Central memory CD8-positive, alpha-beta T cell (primary cell): Measurements from ENCODE around the gene IGLON5.

Experiments
- ATAC-seq: fragments of 150-1000 bp; cut with Tn5 transposase; replicated peaks from 2 replicates; pipeline ENCODE4 v1.10.0; 2022; ENCODE audit warnings: mild to moderate bottlenecking, moderate FRiP score, moderate number of reproducible peaks; ENCODE audit not compliant: poor library complexity, severe bottlenecking; ENCODE audit errors: extremely low read depth
- DNase-seq, 2 donors: peaks; one replicate each; pipeline ENCODE4 v3.0.0; 2021; ENCODE audit warnings: low spot score in 2 of 2
- H3K27ac Mint-ChIP-seq: one replicate; pipeline ENCODE4 v1.8.0; 2022; ENCODE audit warnings: low read depth, mild to moderate bottlenecking, moderate library complexity, mixed read lengths
- H3K27me3 Mint-ChIP-seq: one replicate; pipeline ENCODE4 v1.8.0; 2022; ENCODE audit warnings: mixed read lengths
- H3K36me3 Mint-ChIP-seq: one replicate; pipeline ENCODE4 v1.8.0; 2022; ENCODE audit warnings: mild to moderate bottlenecking, moderate library complexity, mixed read lengths; ENCODE audit not compliant: insufficient read depth
- H3K4me1 Mint-ChIP-seq: one replicate; pipeline ENCODE4 v1.8.0; 2022; ENCODE audit warnings: mixed read lengths
- H3K4me3 Mint-ChIP-seq: one replicate; pipeline ENCODE4 v1.8.0; 2022; ENCODE audit warnings: mild to moderate bottlenecking, moderate library complexity, mixed read lengths
- H3K9me3 Mint-ChIP-seq: one replicate; pipeline ENCODE4 v1.8.0; 2022; ENCODE audit warnings: mixed read lengths

Gene IGLON5

DNA sequence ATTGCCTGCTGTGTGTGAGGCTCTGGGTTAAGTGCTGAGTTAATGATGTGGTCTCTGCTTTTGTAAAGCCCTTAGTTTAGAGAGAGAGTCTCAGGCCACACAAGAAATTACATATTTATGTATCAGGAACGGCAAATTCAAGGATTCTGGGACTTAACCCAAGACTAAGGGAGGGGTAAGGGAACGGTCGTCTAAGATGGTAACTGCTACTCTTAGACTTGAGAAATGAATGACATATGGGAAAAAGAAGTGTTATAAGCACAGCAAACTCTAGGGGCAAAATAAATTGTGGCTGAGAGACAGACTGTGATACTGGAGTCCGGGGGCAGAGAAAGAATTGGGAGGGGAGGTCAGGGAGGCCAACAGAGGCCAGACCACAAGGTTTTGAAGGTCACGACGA lies 20.3 kb downstream of the IGLON5 start:
- no peak overlapping the region for H3K4me3 Mint-ChIP-seq
- no peaks in the 10 kb centered on the region for H3K9me3 Mint-ChIP-seq
- no peak for ATAC-seq
- no peak overlapping the region for H3K27ac Mint-ChIP-seq
- H3K36me3 Mint-ChIP-seq, result no peaks in the 10 kb centered on the region
- H3K4me1 Mint-ChIP-seq, result no peaks in the 10 kb centered on the region
- peaks cover 50% of the 10 kb centered on the region for H3K27me3 Mint-ChIP-seq
- no peak for DNase-seq

DNA sequence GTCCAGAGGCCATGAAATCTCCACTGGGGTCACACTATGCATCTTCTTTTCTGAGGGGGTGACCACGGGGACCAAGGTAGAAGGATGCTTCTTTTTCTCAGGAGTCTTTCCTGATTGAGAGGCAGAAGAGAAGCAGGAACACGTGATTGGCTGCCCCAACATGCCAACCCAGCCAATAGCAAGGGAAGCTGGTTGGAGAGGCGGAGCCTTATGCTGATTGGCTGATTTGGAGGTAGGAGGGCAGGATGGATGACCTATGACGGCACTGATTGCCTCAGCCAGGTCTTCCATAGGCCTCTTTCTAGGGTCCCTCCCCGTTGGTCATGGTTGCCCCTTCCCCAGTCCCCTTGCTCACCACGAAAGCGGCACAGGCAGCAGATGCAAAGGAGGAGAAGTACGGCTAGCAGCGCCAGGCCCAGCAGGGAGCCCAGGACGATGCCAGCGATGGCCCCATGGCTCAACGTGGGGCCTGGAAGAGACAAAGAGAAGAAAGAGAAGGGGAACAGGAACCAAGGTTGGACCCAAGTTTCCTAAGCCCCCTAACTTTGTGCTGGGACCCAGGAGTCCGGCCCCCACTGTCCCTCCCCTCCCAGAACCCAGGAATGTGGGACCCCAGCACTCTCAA lies 22.5 kb downstream of the IGLON5 start:
- H3K9me3 Mint-ChIP-seq, result no peaks in the 10 kb centered on the region
- H3K27me3 Mint-ChIP-seq, result peaks cover 34% of the 10 kb centered on the region
- DNase-seq (no peak), ATAC-seq (no peak)
- H3K4me3 Mint-ChIP-seq, result no peak overlapping the region
- peaks cover 6% of the 10 kb centered on the region for H3K4me1 Mint-ChIP-seq
- H3K36me3 Mint-ChIP-seq, result peaks cover 1% of the 10 kb centered on the region
- H3K27ac Mint-ChIP-seq, result no peak overlapping the region

DNA sequence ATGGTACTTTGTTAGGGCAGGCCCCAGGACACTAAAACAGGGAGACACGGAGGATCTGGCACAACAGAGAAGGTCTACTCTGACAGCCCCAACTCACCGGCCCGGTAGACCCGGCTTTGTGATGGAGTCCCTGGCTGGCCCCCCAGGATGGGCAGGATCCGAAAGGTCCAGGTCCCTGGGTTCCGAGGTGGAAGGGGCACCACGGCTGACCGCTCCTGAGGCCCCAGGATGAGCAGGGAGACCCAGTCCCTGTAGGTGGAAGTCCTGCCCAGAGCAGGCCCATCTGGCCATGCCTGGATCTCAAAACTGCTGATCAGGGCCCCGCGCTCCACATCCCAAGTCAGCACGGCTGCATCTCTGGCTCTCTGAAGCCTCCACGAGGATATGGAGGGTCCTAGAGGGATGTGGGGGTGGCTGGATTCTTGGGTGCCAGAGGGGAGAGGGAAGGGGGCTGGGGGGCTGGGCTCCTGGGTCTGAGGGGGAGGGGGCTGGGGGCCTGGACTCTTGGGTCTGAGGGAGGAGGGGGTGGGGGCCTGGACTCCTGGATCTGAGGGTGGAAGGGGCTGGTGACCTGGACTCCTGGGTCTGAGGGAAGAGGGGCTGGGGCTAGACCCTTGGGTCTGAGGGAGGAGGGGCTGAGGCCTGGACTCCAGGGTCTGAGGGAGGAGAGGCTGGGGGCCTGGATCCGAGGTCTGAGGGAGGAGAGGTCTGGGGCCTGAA lies 25.9 kb downstream of the IGLON5 start:
- peaks cover 1% of the 10 kb centered on the region for H3K36me3 Mint-ChIP-seq
- DNase-seq, result no peak
- no peaks in the 10 kb centered on the region for H3K9me3 Mint-ChIP-seq
- H3K4me1 Mint-ChIP-seq, result peaks cover 15% of the 10 kb centered on the region
- ATAC-seq, result no peak
- H3K27me3 Mint-ChIP-seq, result peaks cover 2% of the 10 kb centered on the region
- H3K4me3 Mint-ChIP-seq, result no peak overlapping the region
- no peak overlapping the region for H3K27ac Mint-ChIP-seq

DNA sequence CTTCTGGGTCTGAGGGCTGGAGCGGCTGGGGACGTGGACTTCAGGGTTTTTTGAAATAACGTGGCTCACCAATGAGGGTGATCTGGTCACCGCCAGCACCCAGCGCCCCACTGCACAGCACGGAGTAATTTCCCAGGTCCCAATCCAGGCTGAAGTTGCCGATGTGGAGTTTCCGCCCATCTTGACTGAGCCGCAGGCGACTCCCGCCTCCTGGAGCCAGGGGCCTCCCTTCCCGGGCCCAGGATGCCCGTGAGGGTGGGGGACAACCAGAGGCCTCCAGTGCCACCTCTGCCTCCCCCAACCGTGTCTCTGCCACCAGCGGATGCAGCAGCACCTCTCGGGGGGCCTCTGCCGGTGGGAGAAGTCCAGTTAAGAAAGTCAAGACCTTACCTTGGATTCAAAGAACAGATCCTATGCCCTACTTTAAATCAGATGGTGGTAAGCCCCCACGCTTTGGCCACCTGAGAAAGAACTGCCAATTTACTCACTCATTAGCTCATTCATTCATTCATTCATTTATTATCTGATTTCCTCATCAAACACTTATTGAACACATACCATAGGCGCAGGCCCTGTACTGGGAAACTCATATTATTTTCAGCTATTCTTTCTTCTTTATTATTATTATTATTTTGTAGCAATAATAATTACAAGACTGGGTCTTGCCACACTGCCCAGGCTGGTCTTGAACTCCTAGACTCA lies 26.6 kb downstream of the IGLON5 start:
- Mint-ChIP-seq H3K36me3 (peaks cover 1% of the 10 kb centered on the region), H3K27ac (no peak overlapping the region), H3K4me1 (peaks cover 15% of the 10 kb centered on the region), H3K4me3 (peak overlapping the region; percentile 91), H3K9me3 (no peaks in the 10 kb centered on the region), H3K27me3 (no peaks in the 10 kb centered on the region)
- ATAC-seq (no peak), DNase-seq (no peak)

DNA sequence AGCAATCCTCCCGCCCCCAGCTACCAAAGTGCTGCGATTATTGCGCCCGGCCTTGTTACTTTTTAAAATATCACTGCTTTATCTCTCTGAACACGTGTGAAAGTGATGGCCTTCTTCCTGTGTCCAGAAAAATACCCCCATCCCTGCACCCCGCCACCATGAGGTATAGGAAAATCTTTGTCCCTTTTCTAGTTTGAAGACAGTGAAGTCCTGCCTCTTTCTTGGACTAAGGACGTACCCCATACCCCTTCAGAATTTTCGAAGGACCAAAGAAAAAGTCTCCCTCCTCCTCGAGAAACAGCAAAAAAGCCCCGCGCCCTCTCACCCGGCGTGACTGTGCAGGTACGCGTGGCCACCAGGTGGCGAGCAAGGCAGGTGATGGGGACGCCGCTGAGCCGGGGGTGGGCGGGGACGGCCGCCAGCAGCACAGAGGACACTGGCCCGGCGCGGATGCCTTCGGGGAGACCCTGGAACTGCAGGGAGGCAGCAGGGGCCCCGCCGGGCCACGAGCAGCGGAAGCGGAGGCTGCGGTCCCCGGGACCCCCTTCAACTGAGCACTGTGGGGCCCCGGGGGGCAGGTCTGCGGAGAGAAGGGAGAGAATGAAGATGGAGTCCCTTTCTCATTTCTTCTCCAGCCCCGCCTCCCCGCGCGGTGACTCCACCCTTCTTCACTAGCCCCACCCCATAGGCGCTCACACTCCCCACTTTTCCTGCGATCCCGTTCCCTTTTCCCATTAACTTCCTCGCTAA lies 27.3 kb downstream of the IGLON5 start:
- no peaks in the 10 kb centered on the region for H3K27me3 Mint-ChIP-seq
- H3K36me3 Mint-ChIP-seq, result peaks cover 1% of the 10 kb centered on the region
- peaks cover 15% of the 10 kb centered on the region for H3K4me1 Mint-ChIP-seq
- peak overlapping the region; percentile 91 for H3K4me3 Mint-ChIP-seq
- peak overlapping the region; percentile 89 for H3K27ac Mint-ChIP-seq
- H3K9me3 Mint-ChIP-seq, result no peaks in the 10 kb centered on the region
- DNase-seq, result peak; percentile 70 to 76
- peak; percentile 83 for ATAC-seq

DNA sequence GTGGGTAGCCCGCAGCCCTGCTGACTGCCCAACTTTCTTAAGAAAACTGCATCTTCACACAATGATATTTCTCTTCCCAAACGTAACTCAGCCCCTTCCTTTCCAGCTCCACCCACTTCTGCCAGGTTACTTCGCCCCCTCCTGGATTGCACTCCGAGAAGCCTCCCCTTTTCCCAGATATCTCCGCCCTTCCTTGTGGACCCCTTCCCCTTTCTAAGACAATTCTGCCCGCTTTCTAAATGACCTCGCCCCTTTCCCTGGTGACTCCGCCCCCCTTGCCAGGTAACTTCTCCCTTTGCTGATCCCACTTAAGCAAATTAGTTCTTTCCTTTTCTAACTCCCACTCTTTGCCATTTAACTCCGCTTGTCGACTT lies 27.9 kb downstream of the IGLON5 start:
- H3K27ac Mint-ChIP-seq, result peak overlapping the region; percentile 89
- H3K9me3 Mint-ChIP-seq, result no peaks in the 10 kb centered on the region
- no peak for DNase-seq
- peaks cover 1% of the 10 kb centered on the region for H3K36me3 Mint-ChIP-seq
- no peaks in the 10 kb centered on the region for H3K27me3 Mint-ChIP-seq
- peaks cover 15% of the 10 kb centered on the region for H3K4me1 Mint-ChIP-seq
- peak overlapping the region; percentile 91 for H3K4me3 Mint-ChIP-seq
- ATAC-seq, result peak; percentile 3

DNA sequence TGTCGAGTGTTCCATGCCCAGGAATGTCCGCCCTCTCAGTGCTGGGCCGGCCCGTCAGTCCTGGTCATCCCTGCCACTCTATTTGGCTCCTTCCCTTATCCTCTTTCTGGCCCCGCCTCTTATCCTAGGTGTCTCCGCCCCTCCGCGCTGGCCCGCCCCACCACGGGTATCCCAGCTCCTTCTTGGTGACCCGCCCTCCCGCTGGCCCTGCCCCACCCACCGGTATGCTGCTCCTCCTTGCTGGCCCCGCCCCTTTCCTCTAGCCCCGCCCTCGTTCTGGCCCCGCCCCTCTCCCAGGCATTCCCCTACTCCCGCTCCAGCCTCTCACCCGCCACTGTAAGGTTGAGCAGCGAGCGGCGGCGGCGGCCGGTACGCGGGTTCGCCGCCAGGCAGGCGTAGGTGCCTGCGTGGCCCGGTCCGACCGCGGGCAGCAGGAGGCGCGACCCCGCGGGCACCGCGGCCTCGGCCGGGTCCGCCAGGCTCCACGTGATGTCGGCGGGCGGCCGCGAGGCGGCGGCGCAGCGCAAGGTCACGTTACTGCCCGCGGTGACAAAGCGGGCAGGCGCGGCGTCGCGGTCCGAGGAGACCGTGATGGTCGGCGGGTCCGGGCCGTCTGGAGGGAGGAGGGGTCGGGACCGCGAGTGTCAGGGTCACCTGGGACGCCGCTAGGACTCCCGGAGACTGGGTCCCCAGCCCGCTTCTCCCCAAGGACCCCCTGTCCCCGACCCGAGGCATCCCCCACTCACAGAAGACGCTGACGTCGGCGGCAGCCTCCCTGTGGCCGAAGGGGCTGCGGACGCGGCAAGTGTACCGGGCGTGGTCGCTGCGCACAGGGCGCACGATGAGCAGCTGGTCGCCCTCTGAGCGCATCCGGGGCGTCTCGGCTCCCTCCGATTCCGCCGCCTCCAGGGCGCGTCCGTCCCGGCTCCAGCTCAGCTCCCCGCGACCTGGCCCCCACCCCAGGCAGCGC lies 28.5 kb downstream of the IGLON5 start:
- peak overlapping the region; percentile 89 for H3K27ac Mint-ChIP-seq
- H3K9me3 Mint-ChIP-seq, result no peaks in the 10 kb centered on the region
- H3K36me3 Mint-ChIP-seq, result peaks cover 1% of the 10 kb centered on the region
- H3K4me3 Mint-ChIP-seq, result peak overlapping the region; percentile 91
- H3K27me3 Mint-ChIP-seq, result no peaks in the 10 kb centered on the region
- peak; percentile 48 for ATAC-seq
- peaks cover 15% of the 10 kb centered on the region for H3K4me1 Mint-ChIP-seq
- DNase-seq, result peak; percentile 53 to 60

DNA sequence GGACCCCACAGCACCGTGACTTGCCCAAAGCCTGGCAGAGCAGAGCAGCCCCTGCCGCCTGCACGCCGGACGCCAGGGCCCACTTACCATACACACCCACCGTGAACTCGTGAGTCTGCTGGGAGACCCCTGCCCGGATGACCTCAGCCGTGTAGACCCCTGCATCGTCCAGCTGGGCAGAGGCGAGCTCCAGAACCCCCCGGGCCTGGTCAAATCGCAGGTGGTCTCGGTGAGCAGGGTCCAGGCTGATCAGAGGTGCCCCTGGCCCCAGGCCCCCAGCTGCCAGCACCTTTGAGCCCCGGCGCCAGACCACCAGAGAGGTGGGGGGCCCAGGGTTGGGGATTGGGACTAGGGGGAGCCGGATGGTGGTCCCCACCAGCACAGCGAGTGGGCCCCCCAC lies 29.6 kb downstream of the IGLON5 start:
- peak overlapping the region; percentile 91 for H3K4me3 Mint-ChIP-seq
- H3K9me3 Mint-ChIP-seq, result no peaks in the 10 kb centered on the region
- H3K4me1 Mint-ChIP-seq, result peaks cover 15% of the 10 kb centered on the region
- no peaks in the 10 kb centered on the region for H3K27me3 Mint-ChIP-seq
- peaks cover 3% of the 10 kb centered on the region for H3K36me3 Mint-ChIP-seq
- DNase-seq (no peak), ATAC-seq (no peak)
- H3K27ac Mint-ChIP-seq, result peak overlapping the region; percentile 70

DNA sequence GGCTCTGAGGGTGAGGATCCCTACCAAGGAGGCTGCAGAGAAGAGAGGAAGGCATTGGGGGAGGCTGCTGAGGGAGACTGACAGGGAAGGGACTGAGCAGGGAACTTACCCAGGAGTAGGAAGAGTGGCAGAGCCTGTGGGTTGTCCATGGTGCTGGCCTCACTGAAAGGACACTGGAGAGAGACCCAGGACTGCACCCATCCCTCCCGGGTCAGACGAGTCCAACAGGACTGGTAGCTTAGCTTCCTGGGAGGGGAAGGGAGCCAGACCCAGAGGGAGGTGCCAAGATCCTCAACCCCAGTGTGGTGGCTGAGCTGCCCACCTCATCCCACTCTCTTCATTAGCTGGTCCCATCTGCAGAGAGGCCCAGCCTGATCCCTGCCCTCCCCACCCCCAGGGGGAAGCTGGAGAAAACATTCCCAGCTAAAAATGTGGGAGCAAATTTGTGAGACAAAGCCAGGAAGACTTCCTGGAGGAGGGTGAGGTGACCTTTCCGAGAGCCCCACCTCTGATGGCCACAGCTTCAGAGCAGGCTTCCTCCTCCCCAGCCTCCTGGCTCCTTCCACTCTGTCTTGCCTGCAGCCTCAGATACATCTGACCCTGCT lies 30.6 kb downstream of the IGLON5 start, which contains the start of gene VSIG10L:
Gene VSIG10L, minus strand, starts transcription at position 164 of the 605 bp plus-strand sequence. Its CDS starts 15 bp downstream, at position 149.
- peaks cover 3% of the 10 kb centered on the region for H3K36me3 Mint-ChIP-seq
- H3K4me3 Mint-ChIP-seq, result peak within 1 kb of the TSS; percentile 91
- H3K9me3 Mint-ChIP-seq, result no peaks in the 10 kb centered on the region
- ATAC-seq (no peak), DNase-seq (no peak)
- peaks cover 15% of the 10 kb centered on the region for H3K4me1 Mint-ChIP-seq
- H3K27me3 Mint-ChIP-seq, result no peaks in the 10 kb centered on the region
- H3K27ac Mint-ChIP-seq, result peak within 1 kb of the TSS; percentile 70

DNA sequence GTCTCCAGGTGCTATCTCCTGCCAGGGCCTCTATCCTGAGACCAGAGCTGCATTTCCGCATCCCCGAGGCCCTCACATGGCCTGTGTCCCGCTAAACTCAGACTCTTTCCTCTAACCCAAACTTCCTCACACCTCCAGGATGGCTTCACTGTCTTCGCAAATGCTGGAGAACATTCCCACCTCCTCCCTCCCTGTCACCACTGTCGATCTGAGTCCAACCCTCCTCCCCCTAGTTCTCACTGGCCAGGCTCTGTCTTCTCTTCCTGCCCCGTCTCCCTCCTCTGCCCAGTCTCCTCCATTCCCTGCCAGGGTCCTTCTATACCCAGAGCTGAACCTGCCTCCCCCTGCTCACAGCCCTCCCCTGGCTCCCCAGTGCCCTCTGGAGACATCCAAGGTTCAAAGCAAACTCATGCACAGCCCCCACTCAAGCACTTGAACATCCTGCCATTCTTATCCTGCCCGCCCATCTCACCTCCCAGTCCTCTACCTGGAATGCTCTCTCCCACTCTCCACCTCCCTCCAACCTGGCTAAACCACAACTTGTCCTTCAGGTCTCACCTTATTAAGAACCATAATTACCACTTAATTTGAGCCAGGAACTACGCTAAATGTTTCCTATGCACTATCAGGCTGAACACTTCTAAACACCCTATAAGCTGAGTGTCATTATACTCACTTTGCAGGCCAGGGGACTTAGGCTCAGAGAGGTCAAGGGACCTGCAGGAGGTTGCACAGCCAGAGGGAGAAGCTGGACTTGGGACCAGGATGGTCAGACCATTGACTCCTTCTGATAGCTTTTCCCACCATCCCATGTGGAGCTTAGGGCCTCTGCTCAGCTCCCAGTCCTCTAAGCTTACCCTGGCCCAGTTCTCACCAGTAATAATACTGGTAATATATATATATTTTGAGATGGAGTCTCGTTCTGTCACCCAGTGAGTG lies 31.5 kb downstream of the IGLON5 start:
- H3K4me3 Mint-ChIP-seq, result no peak overlapping the region
- peaks cover 15% of the 10 kb centered on the region for H3K4me1 Mint-ChIP-seq
- peak overlapping the region; percentile 48 for H3K27ac Mint-ChIP-seq

More for the DNA sequence above, 31.5 kb downstream of the IGLON5 start:
- no peaks in the 10 kb centered on the region for H3K9me3 Mint-ChIP-seq
- peaks cover 3% of the 10 kb centered on the region for H3K36me3 Mint-ChIP-seq
- DNase-seq (no peak), ATAC-seq (no peak)
- no peaks in the 10 kb centered on the region for H3K27me3 Mint-ChIP-seq
